ENCODE measurements around the gene ANKS6. TPM values are rescaled to one million over a fixed set of nuclear protein-coding genes. Genes with fewer than 3 reads are reported as not detected.

Gene ANKS6
- total and polyA plus RNA-seq, 2 of the 4 experiments (the other 2 are of a cell fraction): 9.0 to 23.6 TPM

GRCh38 chr9:98818764-98819163 is 22.4 kb upstream of the ANKS6 start:
- TF ChIP-seq RCOR1 (IDR thresholded peaks at IDR 0.05; ENCODE audit: insufficient replicate concordance, low read length) (no peak), MAFK (IDR thresholded peaks at IDR 0.05; ENCODE audit: low read depth, low read length) (no peak), CEBPB (IDR thresholded peaks at IDR 0.05; ENCODE audit: low read depth, low read length) (no peak), RAD21 (IDR thresholded peaks at IDR 0.05; ENCODE audit: low read length) (no peak), RFX5 (IDR thresholded peaks at IDR 0.05; ENCODE audit: low read depth, low read length) (no peak), FOS (IDR thresholded peaks at IDR 0.05; ENCODE audit: low read depth, low read length) (no peak), NFE2L2 (IDR thresholded peaks at IDR 0.05; ENCODE audit: low read depth, low read length) (no peak), MAZ (IDR thresholded peaks at IDR 0.05; ENCODE audit: borderline replicate concordance, low read depth, low read length) (no peak), ELK1 (IDR thresholded peaks at IDR 0.05; ENCODE audit: borderline replicate concordance, low read depth, low read length) (no peak), BHLHE40 (IDR thresholded peaks at IDR 0.05; ENCODE audit: low read depth, low read length) (no peak), CHD1 (IDR thresholded peaks at IDR 0.05; ENCODE audit: low read depth, low read length) (no peak)
- H2AFZ ChIP-seq (replicated peaks; ENCODE audit: low read length, poor library complexity): no peak overlapping the region
- H3K9me1 ChIP-seq (ENCODE audit: insufficient read depth, low read length): no peaks in the 10 kb centered on the region
- no peak overlapping the region for H2AK5ac ChIP-seq (ENCODE audit: low read depth, low read length)
- H3K4me2 ChIP-seq (ENCODE audit: low read depth, low read length): no peak overlapping the region
- no peak overlapping the region for H3K14ac ChIP-seq (replicated peaks; ENCODE audit: low read depth, low read length)
- no peak overlapping the region for H2BK15ac ChIP-seq (ENCODE audit: low read depth, low read length)
- DNase-seq (no peak), ATAC-seq (ENCODE audit: low read depth) (no peak)
- H3K4ac ChIP-seq (ENCODE audit: low read depth, low read length): no peak overlapping the region
- no peak overlapping the region for H2BK20ac ChIP-seq (ENCODE audit: low read depth, low read length)
- intact Hi-C loops (cut with micrococcal nuclease): no loop called here
- H2BK120ac ChIP-seq (ENCODE audit: low read depth, low read length): no peak overlapping the region
- H2AK9ac ChIP-seq (replicated peaks; ENCODE audit: low read depth, low read length, poor library complexity): no peak overlapping the region
- peaks cover 2% of the 10 kb centered on the region; the same call in 1 of the 2 replicates for H3K27me3 ChIP-seq (ENCODE audit: control insufficient read depth, insufficient read depth, low read length)
- no peaks in the 10 kb centered on the region for H3K79me1 ChIP-seq (ENCODE audit: low read depth in 1 of 2, low read length in 2 of 2)
- peaks cover 6% of the 10 kb centered on the region; the same call in 1 of the 2 replicates for H3K9me3 ChIP-seq (ENCODE audit: control insufficient read depth, insufficient read depth, low read length)
- CTCF ChIA-PET: interaction anchor here (1.2 kb wide), 1 partner anchor 11 kb away, joined by 3 read pairs; no protein-coding TSS in a partner anchor
- H3K18ac ChIP-seq (ENCODE audit: low read depth, low read length): no peak overlapping the region
- no peak overlapping the region for H3K23ac ChIP-seq (ENCODE audit: low read depth, low read length)
- H3K56ac ChIP-seq (ENCODE audit: extremely low read depth, insufficient read depth, low read length): no peak overlapping the region
- in situ Hi-C loops (cut with MboI; ENCODE audit: low sequenced_read_pairs): no loop called here
- no peaks in the 10 kb centered on the region for H3K4me1 ChIP-seq (ENCODE audit: control insufficient read depth, insufficient read depth, low read length)
- no peak overlapping the region for H3K27ac ChIP-seq (ENCODE audit: insufficient read depth, low read length)
- WGBS, 2 experiments (ENCODE audit: extremely low coverage in 2 of 2, insufficient read length in 1 of 2): no CpG with 5 or more reads among the region's 2 CpGs
- no peaks in the 10 kb centered on the region for H4K20me1 ChIP-seq (ENCODE audit: insufficient read depth, low read length)
- H4K8ac ChIP-seq (ENCODE audit: low read depth in 2 of 2, low read length in 2 of 2): no peak overlapping the region
- no peak overlapping the region for H3K4me3 ChIP-seq (ENCODE audit: insufficient read depth, low read depth, low read length)
- H3K36me3 ChIP-seq (ENCODE audit: control insufficient read depth, insufficient read depth, low read length): peaks cover 2% of the 10 kb centered on the region; the same call in 1 of the 2 replicates
- dilution Hi-C loops (cut with HindIII; ENCODE audit: low sequenced_read_pairs, unreplicated experiment): no loop called here
- no peak overlapping the region for H2BK5ac ChIP-seq (ENCODE audit: low read depth, low read length, poor library complexity, severe bottlenecking)
- BruUV-seq (replicated peaks): no TSS peak
- no peak overlapping the region for H4K5ac ChIP-seq (ENCODE audit: low read depth, low read length)
- no peak overlapping the region for H3K9ac ChIP-seq (ENCODE audit: low read depth, low read length)
- H4K91ac ChIP-seq (ENCODE audit: insufficient read depth, low read depth, low read length): no peak overlapping the region
- POLR2A ChIA-PET (ENCODE audit: unreplicated experiment): no interaction called here

Data from IMR-90 (cell line).